ENCODE measurements around the gene ANAPC13.

The ANAPC13 gene

GRCh38 chr3:134505485-134505884 lies 19.7 kb upstream of the ANAPC13 start:
- POLR2A ChIA-PET = no interaction called here
- CTCF ChIA-PET = interaction anchor here (0.8 to 0.9 kb wide), 2 partner anchors 16 to 203 kb away, joined by 3 read pairs; no protein-coding TSS in a partner anchor
- no peak for DNase-seq (ENCODE audit: extremely low spot score)
- no peak for TF ChIP-seq CTCF (IDR thresholded peaks at IDR 0.05; ENCODE audit: control extremely low read depth, extremely low read depth, low read depth, missing control alignments)

- DNase-seq (ENCODE audit: extremely low spot score) = no peak
- ChIA-PET POLR2A (no interaction called here), CTCF (interaction anchor here (1.4 to 1.8 kb wide), 2 partner anchors 11 to 31 kb away, joined by 4 to 6 read pairs; no protein-coding TSS in a partner anchor)
- TF ChIP-seq CTCF (IDR thresholded peaks at IDR 0.05; ENCODE audit: control extremely low read depth, extremely low read depth, low read depth, missing control alignments) = no peak
Measured at GRCh38 chr3:134504132-134504531, 18.3 kb upstream of the ANAPC13 start.

- POLR2A ChIA-PET = no interaction called here
Measured at GRCh38 chr3:134503266-134503665, 17.5 kb upstream of the ANAPC13 start.

DNA sequence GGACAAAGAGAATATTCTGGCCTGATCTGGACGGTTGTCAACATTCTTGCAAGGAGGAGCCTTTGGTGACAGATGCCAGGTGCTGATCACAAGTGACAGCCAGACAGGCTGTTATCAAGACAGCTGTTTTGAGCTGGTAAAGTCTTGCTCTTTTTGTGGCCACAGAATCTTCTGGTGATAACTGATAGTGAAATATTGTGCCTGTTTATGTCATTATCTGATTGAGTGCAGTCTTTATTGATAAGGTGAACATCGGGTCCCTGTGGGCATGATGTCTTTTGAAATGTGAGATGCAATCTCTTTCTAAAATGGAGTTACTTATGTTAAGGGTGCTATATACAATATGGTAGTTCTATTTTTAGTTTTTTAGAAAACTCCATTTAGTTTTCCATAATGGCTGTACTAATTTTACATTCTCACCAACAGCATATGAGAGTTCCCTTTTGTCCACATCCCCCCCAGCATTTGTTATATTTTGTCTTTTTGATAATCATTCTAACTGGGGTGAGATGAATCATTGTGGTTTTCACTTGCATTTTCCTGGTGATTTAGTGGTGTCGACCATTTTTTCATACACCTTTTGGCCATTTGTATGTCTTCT lies 10.8 kb upstream of the ANAPC13 start:
- DNase-seq (ENCODE audit: extremely low spot score) = no peak
- ChIA-PET POLR2A (no interaction called here), CTCF (no interaction called here)
- no peak for TF ChIP-seq CTCF (IDR thresholded peaks at IDR 0.05; ENCODE audit: control extremely low read depth, extremely low read depth, low read depth, missing control alignments)

More at GRCh38 chr3:134503266-134503665, 17.5 kb upstream of the ANAPC13 start:
- no peak for TF ChIP-seq CTCF (IDR thresholded peaks at IDR 0.05; ENCODE audit: control extremely low read depth, extremely low read depth, low read depth, missing control alignments)
- CTCF ChIA-PET = interaction anchor here (1.0 to 1.8 kb wide), 4 partner anchors 8 to 30 kb away, joined by 3 to 6 read pairs (median 4); no protein-coding TSS in a partner anchor
- DNase-seq (ENCODE audit: extremely low spot score) = no peak

DNA sequence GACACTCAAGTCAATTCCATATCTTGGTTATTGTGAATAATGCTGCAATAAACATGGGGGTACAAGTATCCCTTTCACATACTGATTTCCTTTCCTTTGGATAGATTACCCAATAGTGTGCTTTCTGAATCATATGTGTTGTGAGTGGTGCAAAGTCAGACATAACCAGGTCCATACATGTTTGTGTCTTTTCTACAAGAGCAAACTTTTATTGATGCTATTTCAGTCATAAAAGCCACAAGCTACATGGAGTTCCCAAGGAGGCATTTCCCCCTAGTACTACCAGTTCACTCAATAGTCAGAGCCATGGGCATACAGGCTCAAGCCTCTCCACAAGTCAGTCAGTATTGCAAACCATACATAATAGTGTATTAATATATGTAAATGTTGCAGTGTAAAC lies 10.2 kb upstream of the ANAPC13 start:
- ChIA-PET POLR2A (interaction anchor here (0.7 kb wide), 1 partner anchor 10 kb away, joined by 3 read pairs; the partner anchor contains the start of gene CEP63), CTCF (interaction anchor here (1.5 to 1.6 kb wide), 2 partner anchors 16 to 22 kb away, joined by 4 read pairs; no protein-coding TSS in a partner anchor)
- no peak for DNase-seq (ENCODE audit: extremely low spot score)
- no peak for TF ChIP-seq CTCF (IDR thresholded peaks at IDR 0.05; ENCODE audit: control extremely low read depth, extremely low read depth, low read depth, missing control alignments)

DNA sequence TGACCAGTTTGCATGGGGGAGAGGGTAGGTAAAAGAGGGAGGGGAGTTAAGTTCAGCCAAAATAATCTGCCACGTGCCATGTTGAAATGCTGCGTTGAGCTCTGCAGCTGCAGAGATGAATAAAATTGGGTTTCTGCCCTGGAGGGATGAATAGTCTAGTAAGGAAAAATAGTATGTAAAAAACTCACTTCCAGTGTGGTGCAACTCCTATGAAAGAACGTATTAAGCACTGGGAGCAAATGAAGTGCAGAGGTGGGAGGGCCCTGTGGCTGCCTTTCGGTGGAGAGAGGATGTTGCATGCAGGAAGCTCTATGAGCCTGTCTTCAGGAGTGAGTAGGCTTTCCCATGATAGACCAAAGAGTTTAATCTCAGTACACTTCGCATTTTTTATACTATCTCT lies 8.7 kb upstream of the ANAPC13 start:
- DNase-seq (ENCODE audit: extremely low spot score) = no peak
- POLR2A ChIA-PET = no interaction called here
- TF ChIP-seq CTCF (IDR thresholded peaks at IDR 0.05; ENCODE audit: control extremely low read depth, extremely low read depth, low read depth, missing control alignments) = no peak
- CTCF ChIA-PET = interaction anchor here (0.8 to 1.6 kb wide), 5 partner anchors 9 to 21 kb away, joined by 3 to 5 read pairs (median 4); partner anchors contain the start of genes ANAPC13 and CEP63
